Colonic mucosa (tissue), 4 donors: ENCODE results near the gene KRT16. TPM values are rescaled to one million over a fixed set of nuclear protein-coding genes. Genes with fewer than 3 reads are reported as not detected.
"Not testable (repeated sequence)": the region's sequence is repeated elsewhere in the genome, so short reads cannot be mapped to it uniquely, and the experiment has no call there.

Experiments
- DNase-seq: peaks from one replicate; pipeline ENCODE4 v3.0.0-alpha.2; 2020
- H3K27ac ChIP-seq: fragments of 200-600 bp; one replicate; pipeline ENCODE4 v1.8.0; 2021
- H3K27me3 ChIP-seq: fragments of 200-600 bp; one replicate; pipeline ENCODE4 v1.8.0; 2021
- H3K36me3 ChIP-seq: fragments of 200-600 bp; one replicate; pipeline ENCODE4 v1.8.0; 2021
- H3K4me1 ChIP-seq: fragments of 200-600 bp; one replicate; pipeline ENCODE4 v1.8.0; 2021; ENCODE audit warnings: mild to moderate bottlenecking
- H3K4me3 ChIP-seq: fragments of 200-600 bp; one replicate; pipeline ENCODE4 v1.8.0; 2021
- H3K9ac ChIP-seq, 2 donors: one replicate each; pipeline ENCODE4 v1.7.0; 2013; ENCODE audit warnings: control low read depth in 2 of 2, low read depth in 2 of 2, low read length in 2 of 2
- H3K9me3 ChIP-seq: fragments of 200-600 bp; one replicate; pipeline ENCODE4 v1.8.0; 2021
- CTCF ChIP-seq: fragments of 200-600 bp; IDR thresholded peaks from one replicate; pipeline ENCODE4 v1.8.0; 2022; ENCODE audit warnings: antibody characterized with exemption, mild to moderate bottlenecking
- intact Hi-C: fragments of 100-400 bp; cut with DNase I; formaldehyde crosslinking; loops from one replicate; pipeline ENCODE4 v1.14.1; 2022
- total RNA-seq, 2 donors: library from RNA; stranded (reverse); fragmentation: NEBNext Ultra II Directional in 1 of 2; extraction: Animal tissue kit (Norgen Biotek cat#: 25700) in 1 of 2; gene quantifications; one replicate each; pipeline ENCODE4 v1.2.1, GENCODE V29; 2021
- donor health status: healthy.
- donor health status: DM: no; HTN: no; CAD: no.
- donor health status: DM: no; HTN: no; CAD: no.

Gene KRT16
- total RNA-seq, 2 donors from 2014 or later = not detected

- H3K4me3 ChIP-seq = no peak overlapping the region
- intact Hi-C loops = loop anchor here (10.0 kb wide), 1 partner anchor 56 kb away; no protein-coding TSS in a partner anchor
- no peak overlapping the region for H3K9ac ChIP-seq
- H3K27ac ChIP-seq = no peak overlapping the region
- no peaks in the 10 kb centered on the region for H3K27me3 ChIP-seq
- no peak for DNase-seq
- H3K4me1 ChIP-seq = no peaks in the 10 kb centered on the region
- TF ChIP-seq CTCF = no peak
- no peaks in the 10 kb centered on the region for H3K9me3 ChIP-seq
- H3K36me3 ChIP-seq = no peaks in the 10 kb centered on the region
Measured at GRCh38 chr17:41589301-41589700, 23.3 kb downstream of the KRT16 start.

- DNase-seq = no peak
- H3K4me1 ChIP-seq = no peaks in the 10 kb centered on the region
Measured at GRCh38 chr17:41588126-41588810, 24.3 kb downstream of the KRT16 start.

GRCh38 chr17:41586863-41587495, 25.6 kb downstream of the KRT16 start, which contains the start of gene KRT14:
Gene KRT14, minus strand, starts transcription at chr17:41586895. Its CDS starts 61 bp downstream, at chr17:41586834.
- Histone ChIP-seq H3K4me3 (no peak within 1 kb of the TSS), H3K27me3 (no peaks in the 10 kb centered on the region), H3K36me3 (no peaks in the 10 kb centered on the region), H3K9me3 (no peaks in the 10 kb centered on the region), H3K27ac (no peak within 1 kb of the TSS), H3K9ac (no peak within 1 kb of the TSS), H3K4me1 (no peaks in the 10 kb centered on the region)
- TF ChIP-seq CTCF = no peak
- intact Hi-C loops = loop anchor here (10.0 kb wide), 1 partner anchor 58 kb away; no protein-coding TSS in a partner anchor
- DNase-seq = no peak

More at GRCh38 chr17:41588126-41588810, 24.3 kb downstream of the KRT16 start:
- intact Hi-C loops = loop anchor here (10.0 kb wide), 1 partner anchor 57 kb away; no protein-coding TSS in a partner anchor
- Histone ChIP-seq H3K27me3 (no peaks in the 10 kb centered on the region), H3K4me3 (no peak overlapping the region), H3K36me3 (no peaks in the 10 kb centered on the region), H3K9ac (no peak overlapping the region), H3K9me3 (no peaks in the 10 kb centered on the region), H3K27ac (no peak overlapping the region)
- TF ChIP-seq CTCF = no peak

- H3K36me3 ChIP-seq = no peaks in the 10 kb centered on the region
- no peak overlapping the region for H3K4me3 ChIP-seq
- no peak overlapping the region for H3K9ac ChIP-seq
- H3K9me3 ChIP-seq = no peaks in the 10 kb centered on the region
- no peak overlapping the region for H3K27ac ChIP-seq
- TF ChIP-seq CTCF = no peak
- H3K4me1 ChIP-seq = no peaks in the 10 kb centered on the region
- no peaks in the 10 kb centered on the region for H3K27me3 ChIP-seq
- no peak for DNase-seq
- intact Hi-C loops = loop anchor here (10.0 kb wide), 1 partner anchor 59 kb away; no protein-coding TSS in a partner anchor
Measured at GRCh38 chr17:41585301-41586056, 27.1 kb downstream of the KRT16 start.

GRCh38 chr17:41584331-41584927, 28.1 kb downstream of the KRT16 start:
- H3K4me1 ChIP-seq = not testable (repeated sequence)

More at GRCh38 chr17:41584331-41584927, 28.1 kb downstream of the KRT16 start:
- DNase-seq, H3K4me3 ChIP-seq, H3K9ac ChIP-seq, H3K27me3 ChIP-seq, H3K9me3 ChIP-seq, H3K27ac ChIP-seq, H3K36me3 ChIP-seq: not testable (repeated sequence)
- intact Hi-C loops = loop anchor here (10.0 kb wide), 1 partner anchor 60 kb away; no protein-coding TSS in a partner anchor
